Spleen (tissue), 7 donors: ENCODE data around the gene CACNB2.

Experiments used
- CTCF ChIP-seq, 11 experiments: fragments of 200-600 bp in 7 of 11; fragments of 450-650 bp in 4 of 11; sonication (generic) in 4 of 11; IDR thresholded peaks in 8 of 11; conservative IDR thresholded peaks in 3 of 11; 1 replicate in 7 of 11; 2 replicates in 4 of 11; pipeline versions ENCODE4 v1.4.0 to v1.8.0; 2016 to 2021; ENCODE audit warnings: antibody characterized with exemption in 11 of 11, inconsistent platforms in 4 of 11, mild to moderate bottlenecking in 1 of 11
- POLR2A ChIP-seq, 3 donors: fragments of 450-650 bp; IDR thresholded peaks; one replicate each; pipeline ENCODE4 v1.5.1; 2017; ENCODE audit warnings: antibody characterized with exemption in 3 of 3, mild to moderate bottlenecking in 1 of 3
- POLR2AphosphoS5 ChIP-seq, 3 donors: sonication (generic); formaldehyde crosslinking; IDR thresholded peaks; one replicate each; pipeline ENCODE4 v1.5.1; 2017; ENCODE audit warnings: antibody characterized with exemption in 3 of 3
- donor health status: DM: no; HTN: no; CAD: no; lungs with moderate emphysema.
- donor health status: DM: no; HTN: no; CAD: no.
- donor health status: DM: no; HTN: no; CAD: no.

GRCh38 chr10:18542832-18543231 lies 402.6 kb downstream of the CACNB2 start:
- no peak for TF ChIP-seq POLR2A (IDR thresholded peaks at IDR 0.05)
- TF ChIP-seq CTCF (IDR thresholded peaks at IDR 0.05 in 8 of 11, conservative IDR thresholded peaks at IDR 0.05 in 3 of 11), result no peak
- no peak for TF ChIP-seq POLR2AphosphoS5 (IDR thresholded peaks at IDR 0.05)
